HCT116 (cell line): Measurements from ENCODE around the gene DDX41. TPM values are rescaled to one million over a fixed set of nuclear protein-coding genes. Genes with fewer than 3 reads are reported as not detected.

Source experiments
- ATAC-seq: fragments of 200-7000 bp; cut with Tn5 transposase; 2 replicates; pipeline ENCODE4 v1.9.1; 2020; ENCODE audit warnings: mild to moderate bottlenecking, moderate library complexity
- BruUV-seq: library from RNA; stranded (reverse); fragments of 400-500 nt; replicated peaks from 2 replicates; lab custom pipeline; 2021; lab: Mats Ljungman, UMichigan
- CTCF ChIA-PET: fragments of 300-600 bp; sonication (Branson Sonifier 250); formaldehyde crosslinking; loops from one replicate; lab custom pipeline; 2021; ENCODE audit warnings: antibody characterized with exemption; lab: Charles Lee
- POLR2A ChIA-PET: fragments of 300-600, 350-600 bp; sonication (Branson Sonifier 250); formaldehyde crosslinking; loops from one replicate; lab custom pipeline; 2021; ENCODE audit warnings: antibody characterized with exemption; lab: Charles Lee
- RAD21 ChIA-PET, 2 experiments: fragments of 300-600 bp; sonication (Branson Sonifier 250); formaldehyde crosslinking; loops; one replicate each; lab custom pipeline; 2023; ENCODE audit warnings: low total read pairs in 2 of 2; ENCODE audit not compliant: uncharacterized antibody in 2 of 2, unreplicated experiment in 2 of 2, low non-redundant PET in 1 of 2; lab: Charles Lee
- DNase-seq: peaks from one replicate; pipeline ENCODE4 v3.0.0-alpha.2; 2010; ENCODE audit warnings: low read depth, low spot score
- H2AFZ ChIP-seq: fragments of 200-600 bp; shearing (Covaris generic), sonication (generic); 2 replicates; pipeline ENCODE4 v1.6.1; 2017; ENCODE audit warnings: low read depth, mixed run types, mixed read lengths, antibody characterized with exemption, low read length; ENCODE audit not compliant: poor library complexity, severe bottlenecking
- H3K27ac ChIP-seq: 2 replicates; pipeline ENCODE4 v1.5.1; 2012; ENCODE audit warnings: low read depth, low read length
- H3K27me3 ChIP-seq: fragments of 200-600 bp; sonication (generic); 2 replicates; pipeline ENCODE4 v1.6.1; 2016; ENCODE audit warnings: mixed run types, low read length, mixed read lengths; ENCODE audit not compliant: insufficient read depth
- H3K36me3 ChIP-seq, 2 experiments: fragments of 200-500 bp in 1 of 2; fragments of 200-600 bp in 1 of 2; sonication (Bioruptor generic) in 1 of 2; sonication (generic) in 1 of 2; 2 replicates each; pipeline versions ENCODE4 v1.5.1 to v1.6.1; 2014 to 2016; ENCODE audit warnings: low read length in 2 of 2, inconsistent platforms in 1 of 2, mixed read lengths in 1 of 2, mixed run types in 1 of 2; ENCODE audit not compliant: insufficient read depth in 2 of 2, control insufficient read depth in 1 of 2
- H3K4me1 ChIP-seq, 2 experiments: fragments of 200-600 bp in 1 of 2; sonication (generic) in 1 of 2; 2 replicates each; pipeline versions ENCODE4 v1.5.1 to v1.6.1; 2012 to 2017; ENCODE audit warnings: low read length in 2 of 2, inconsistent platforms in 1 of 2, mild to moderate bottlenecking in 1 of 2, mixed read lengths in 1 of 2, mixed run types in 1 of 2, moderate library complexity in 1 of 2; ENCODE audit not compliant: insufficient read depth in 2 of 2, control insufficient read depth in 1 of 2
- H3K4me2 ChIP-seq: fragments of 200-600 bp; sonication (generic); 2 replicates; pipeline ENCODE4 v1.6.1; 2017; ENCODE audit warnings: mixed run types, low read length, mixed read lengths
- H3K4me3 ChIP-seq, 2 experiments: fragments of 200-600 bp in 1 of 2; sonication (generic) in 1 of 2; replicated peaks in 1 of 2; 2 replicates each; pipeline ENCODE4 v1.5.1; 2011 to 2016; ENCODE audit warnings: low read length in 2 of 2, control low read depth in 1 of 2, low read depth in 1 of 2, mild to moderate bottlenecking in 1 of 2, mixed read lengths in 1 of 2, mixed run types in 1 of 2
- H3K79me2 ChIP-seq: fragments of 200-600 bp; sonication (generic); 2 replicates; pipeline ENCODE4 v1.6.1; 2017; ENCODE audit warnings: mild to moderate bottlenecking, mixed run types, low read length, moderate library complexity, mixed read lengths; ENCODE audit not compliant: insufficient read depth
- H3K9ac ChIP-seq: fragments of 200-600 bp; sonication (generic); 2 replicates; pipeline ENCODE4 v1.6.1; 2016; ENCODE audit warnings: low read length, mixed read lengths
- H3K9me2 ChIP-seq: fragments of 200-600 bp; sonication (generic), shearing (Covaris generic); 2 replicates; pipeline ENCODE4 v1.6.1; 2017; ENCODE audit warnings: mixed run types, mild to moderate bottlenecking, moderate library complexity; ENCODE audit not compliant: insufficient read depth
- H3K9me3 ChIP-seq, 2 experiments: fragments of 200-500 bp in 1 of 2; fragments of 200-600 bp in 1 of 2; sonication (Bioruptor generic) in 1 of 2; sonication (generic) in 1 of 2; 2 replicates each; pipeline ENCODE4 v1.6.1; 2014 to 2017; ENCODE audit warnings: low read length in 2 of 2, mixed read lengths in 2 of 2, inconsistent platforms in 1 of 2, low read depth in 1 of 2, mild to moderate bottlenecking in 1 of 2, mixed run types in 1 of 2, moderate library complexity in 1 of 2; ENCODE audit not compliant: control insufficient read depth in 1 of 2, insufficient read depth in 1 of 2
- H4K20me1 ChIP-seq: fragments of 200-600 bp; sonication (generic), shearing (Covaris generic); 2 replicates; pipeline ENCODE4 v1.6.1; 2017; ENCODE audit warnings: mixed run types, mild to moderate bottlenecking, moderate library complexity; ENCODE audit not compliant: insufficient read depth
- CBX3 ChIP-seq: IDR thresholded peaks from 2 replicates; pipeline ENCODE4 v1.6.1; 2012; ENCODE audit warnings: low read depth
- CTCF ChIP-seq, 3 experiments: fragments of 200-600 bp in 1 of 3; sonication (generic) in 1 of 3; IDR thresholded peaks in 2 of 3; conservative IDR thresholded peaks in 1 of 3; 2 replicates each; pipeline ENCODE4 v1.5.1; 2012 to 2017; ENCODE audit warnings: low read depth in 2 of 3, low read length in 2 of 3, antibody characterized with exemption in 1 of 3, borderline replicate concordance in 1 of 3, control low read depth in 1 of 3, mild to moderate bottlenecking in 1 of 3, mixed read lengths in 1 of 3, mixed run types in 1 of 3, moderate library complexity in 1 of 3; ENCODE audit not compliant: insufficient read depth in 1 of 3
- EGR1 ChIP-seq: IDR thresholded peaks from 2 replicates; pipeline ENCODE4 v1.6.1; 2012; ENCODE audit warnings: low read depth
- ELF1 ChIP-seq: IDR thresholded peaks from 2 replicates; pipeline ENCODE4 v1.6.1; 2012; ENCODE audit warnings: low read depth, borderline replicate concordance
- JUND ChIP-seq: IDR thresholded peaks from 2 replicates; pipeline ENCODE4 v1.6.1; 2012
- SIN3A ChIP-seq: IDR thresholded peaks from 2 replicates; pipeline ENCODE4 v1.6.1; 2012; ENCODE audit warnings: low read depth
- TCF7L2 ChIP-seq: IDR thresholded peaks from 2 replicates; pipeline ENCODE4 v1.7.0; 2011; ENCODE audit warnings: borderline replicate concordance, inconsistent platforms; ENCODE audit not compliant: insufficient read depth, insufficient read length; ENCODE audit errors: extremely low read depth
- ZBTB33 ChIP-seq: IDR thresholded peaks from 2 replicates; pipeline ENCODE4 v1.6.1; 2011; ENCODE audit warnings: mild to moderate bottlenecking, low read length, moderate library complexity; ENCODE audit not compliant: insufficient replicate concordance; ENCODE audit errors: extremely low read depth
- intact Hi-C: fragments of 100-400 bp; cut with micrococcal nuclease; formaldehyde crosslinking; loops from 2 replicates; pipeline ENCODE4 v1.10.0; 2022
- total RNA-seq: library from RNA; stranded (reverse); gene quantifications from one replicate; pipeline ENCODE4 v1.2.1, GENCODE V29; 2021; ENCODE audit not compliant: unreplicated experiment
- TF ChIP-seq, protein P1 (sequence below): IDR thresholded peaks from 2 replicates; pipeline ENCODE4 v1.6.1; 2012

The DDX41 gene
- total RNA-seq, 1 experiment from 2014 or later, result 141 TPM

GRCh38 chr5:177528631-177529030 lies 11.9 kb upstream of the DDX41 start:
- TF ChIP-seq CTCF (IDR thresholded peaks at IDR 0.05 in 2 of 3, conservative IDR thresholded peaks at IDR 0.05 in 1 of 3; ENCODE audit: borderline replicate concordance in 1 of 3, insufficient read depth in 1 of 3, low read depth in 2 of 3, low read length in 2 of 3), result no peak
- TF ChIP-seq CBX3, result no peak
- TF ChIP-seq ZBTB33, result no peak
- TF ChIP-seq SIN3A, result no peak
- no peak for TF ChIP-seq TCF7L2
- TF ChIP-seq, protein P1, sequence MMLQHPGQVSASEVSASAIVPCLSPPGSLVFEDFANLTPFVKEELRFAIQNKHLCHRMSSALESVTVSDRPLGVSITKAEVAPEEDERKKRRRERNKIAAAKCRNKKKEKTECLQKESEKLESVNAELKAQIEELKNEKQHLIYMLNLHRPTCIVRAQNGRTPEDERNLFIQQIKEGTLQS, result no peak
- no peak for TF ChIP-seq JUND
- TF ChIP-seq ELF1, result no peak
- no peak for TF ChIP-seq EGR1
- BruUV-seq, result no TSS peak
- H3K9me3 ChIP-seq, result no peaks in the 10 kb centered on the region
- H3K79me2 ChIP-seq, result no peaks in the 10 kb centered on the region
- no peak overlapping the region for H3K9ac ChIP-seq
- no peaks in the 10 kb centered on the region for H4K20me1 ChIP-seq
- H3K4me2 ChIP-seq, result no peak overlapping the region
- ChIA-PET CTCF (no interaction called here), POLR2A (no interaction called here), RAD21 (no interaction called here)
- no peak overlapping the region for H3K4me3 ChIP-seq
- H3K9me2 ChIP-seq, result no peaks in the 10 kb centered on the region
- H3K27me3 ChIP-seq, result no peaks in the 10 kb centered on the region
- DNase-seq, result no peak
- H3K27ac ChIP-seq, result no peak overlapping the region
- no peaks in the 10 kb centered on the region for H3K4me1 ChIP-seq
- no peak for ATAC-seq
- H3K36me3 ChIP-seq, result peaks cover 12 to 31% of the 10 kb centered on the region in 2 experiments; a peak in 3 of 4 replicates
- no peak overlapping the region for H2AFZ ChIP-seq
- intact Hi-C loops, result no loop called here
